ENCODE data around the gene EFCAB6.

EFCAB6 gene

DNA sequence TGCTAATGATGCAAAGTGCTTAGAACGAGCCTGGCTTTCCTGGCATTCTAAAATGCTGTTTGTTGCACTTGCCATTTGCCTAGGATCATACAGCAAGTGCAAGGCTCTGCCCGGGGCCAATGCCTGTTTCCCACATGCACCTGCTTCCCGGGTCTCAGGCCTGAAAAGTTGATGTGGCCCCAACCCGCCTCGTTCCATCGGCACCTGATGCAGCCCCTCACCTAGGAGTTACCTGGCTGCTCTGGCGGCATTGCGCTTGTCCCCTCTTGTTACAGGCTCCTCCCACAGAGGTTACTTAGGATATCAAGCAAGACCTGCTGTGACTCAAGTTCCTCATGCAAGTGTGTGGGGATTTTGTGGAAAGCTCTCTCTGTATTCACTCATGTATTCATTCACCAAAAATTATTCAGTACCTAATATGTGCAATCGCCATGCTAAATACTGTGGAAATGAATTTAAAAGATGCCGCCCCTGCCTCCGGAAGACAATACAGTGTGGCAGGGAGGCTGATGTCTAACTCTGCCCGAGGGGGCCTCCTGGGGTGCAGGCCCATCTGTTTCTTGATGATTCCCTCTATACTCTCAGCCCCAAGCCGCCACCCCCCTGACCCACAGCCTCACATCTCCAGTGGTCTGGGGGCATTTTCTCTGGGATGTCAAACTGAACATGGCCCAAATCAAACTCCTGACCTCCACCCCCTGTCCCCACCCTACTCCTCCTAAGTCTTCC, 184.5 kb downstream of the EFCAB6 start:
- no peaks in the 10 kb centered on the region for H3K36me3 ChIP-seq (ENCODE audit: control insufficient read depth, insufficient read depth, low read length, severe bottlenecking)
- no peaks in the 10 kb centered on the region for H3K9me3 ChIP-seq (ENCODE audit: control insufficient read depth, low read length)
- H3K4me3 ChIP-seq (ENCODE audit: low read length), result no peak overlapping the region
- peaks cover 3% of the 10 kb centered on the region for H3K4me1 ChIP-seq (ENCODE audit: control insufficient read depth, insufficient read depth, low read length)
- no peak for DNase-seq (ENCODE audit: low read depth)
- H3K27me3 ChIP-seq (replicated peaks; ENCODE audit: control insufficient read depth, insufficient read depth, low read length), result no peaks in the 10 kb centered on the region
- no peak overlapping the region for H3K9ac ChIP-seq (ENCODE audit: low read length)

DNA sequence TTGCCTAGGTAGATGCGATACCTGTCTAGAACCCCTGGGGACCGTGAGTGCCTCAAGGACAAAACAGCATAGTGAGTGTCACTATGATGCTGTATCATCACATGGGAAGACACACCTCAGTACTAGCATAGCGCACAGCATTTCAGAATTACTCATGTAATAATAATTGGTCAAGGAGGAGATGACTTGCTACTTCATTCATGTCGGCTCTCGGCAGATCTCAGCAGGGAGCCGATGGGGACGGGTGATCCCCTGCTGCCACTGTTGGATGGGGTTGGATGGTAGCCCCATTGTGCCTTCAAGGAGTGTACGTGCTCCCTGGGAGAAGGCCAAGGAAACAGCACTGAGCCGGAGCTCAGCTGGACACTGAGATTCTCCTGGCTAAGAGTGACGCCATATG, 186.9 kb downstream of the EFCAB6 start:
- H3K4me3 ChIP-seq (ENCODE audit: low read length), result no peak overlapping the region
- no peak for DNase-seq (ENCODE audit: low read depth)
- peaks cover 6% of the 10 kb centered on the region for H3K9me3 ChIP-seq (ENCODE audit: control insufficient read depth, low read length)
- H3K36me3 ChIP-seq (ENCODE audit: control insufficient read depth, insufficient read depth, low read length, severe bottlenecking), result no peaks in the 10 kb centered on the region
- no peak overlapping the region for H3K9ac ChIP-seq (ENCODE audit: low read length)
- H3K27me3 ChIP-seq (replicated peaks; ENCODE audit: control insufficient read depth, insufficient read depth, low read length), result no peaks in the 10 kb centered on the region
- peaks cover 3% of the 10 kb centered on the region for H3K4me1 ChIP-seq (ENCODE audit: control insufficient read depth, insufficient read depth, low read length)

DNA sequence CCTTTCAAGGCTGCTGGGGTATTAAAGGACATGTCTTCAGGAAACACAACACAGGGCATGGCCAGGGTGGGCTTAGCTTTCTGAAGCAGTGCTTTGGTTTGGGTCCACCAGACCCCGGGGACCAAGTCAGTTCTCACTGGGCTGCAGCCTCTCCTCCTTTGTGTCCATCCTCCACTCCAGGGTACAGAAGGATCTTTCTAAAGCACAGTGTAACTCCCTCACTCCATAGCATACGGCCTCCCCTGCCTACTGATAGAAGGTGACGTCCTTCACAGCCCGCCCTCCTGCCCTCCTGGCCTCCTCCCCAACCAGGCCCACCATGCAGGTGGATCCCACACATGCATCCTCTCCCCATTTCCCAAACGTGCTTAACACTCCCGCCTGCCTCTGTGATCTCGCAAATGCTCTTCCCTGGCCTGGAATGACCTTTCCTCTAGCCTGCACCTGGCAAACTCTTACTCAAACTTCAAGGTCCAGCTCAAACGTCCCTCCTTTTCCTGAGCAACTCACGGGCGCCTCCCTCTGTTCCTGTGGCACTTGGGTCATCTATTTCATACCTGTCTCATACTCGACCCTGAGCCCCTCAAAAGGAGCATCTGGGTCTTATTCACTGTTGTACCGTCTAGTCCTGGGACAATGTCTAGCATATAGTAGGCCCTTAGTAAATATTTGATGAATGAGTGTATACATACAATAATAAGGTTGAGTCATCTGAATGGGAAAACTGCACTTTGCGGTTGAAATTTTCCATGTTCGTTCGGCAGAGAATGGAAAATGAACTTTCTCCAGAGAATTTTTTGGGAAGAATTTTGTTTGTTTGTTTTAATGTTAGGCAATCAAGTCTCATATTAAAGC, 187.7 kb downstream of the EFCAB6 start:
- Histone ChIP-seq H3K4me3 (ENCODE audit: low read length) (no peak overlapping the region), H3K27me3 (replicated peaks; ENCODE audit: control insufficient read depth, insufficient read depth, low read length) (no peaks in the 10 kb centered on the region), H3K36me3 (ENCODE audit: control insufficient read depth, insufficient read depth, low read length, severe bottlenecking) (no peaks in the 10 kb centered on the region), H3K9ac (ENCODE audit: low read length) (no peak overlapping the region), H3K4me1 (ENCODE audit: control insufficient read depth, insufficient read depth, low read length) (peaks cover 3% of the 10 kb centered on the region), H3K9me3 (ENCODE audit: control insufficient read depth, low read length) (peaks cover 15% of the 10 kb centered on the region)
- no peak for DNase-seq (ENCODE audit: low read depth)

DNA sequence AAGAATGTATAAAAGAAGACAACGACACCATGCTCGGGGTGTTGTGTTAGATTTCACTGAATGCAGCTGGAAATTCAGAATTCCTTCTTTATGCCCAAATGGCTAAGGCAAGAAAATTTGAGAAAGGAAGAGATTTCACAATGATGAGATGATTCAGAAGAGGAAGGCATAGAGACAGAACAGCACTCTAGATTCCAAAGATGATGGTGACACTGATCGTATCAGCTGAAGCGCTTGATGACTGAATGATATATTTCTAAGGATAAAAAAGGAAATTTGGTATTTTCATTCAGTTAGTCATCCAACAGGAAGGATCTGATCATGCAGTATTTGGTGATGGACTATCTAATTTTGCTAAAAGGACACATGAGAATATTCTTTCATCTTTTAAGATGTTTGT, 189.2 kb downstream of the EFCAB6 start:
- Histone ChIP-seq H3K27me3 (replicated peaks; ENCODE audit: control insufficient read depth, insufficient read depth, low read length) (no peaks in the 10 kb centered on the region), H3K9me3 (ENCODE audit: control insufficient read depth, low read length) (peaks cover 15% of the 10 kb centered on the region), H3K4me3 (ENCODE audit: low read length) (no peak overlapping the region), H3K4me1 (ENCODE audit: control insufficient read depth, insufficient read depth, low read length) (peaks cover 3% of the 10 kb centered on the region), H3K36me3 (ENCODE audit: control insufficient read depth, insufficient read depth, low read length, severe bottlenecking) (no peaks in the 10 kb centered on the region), H3K9ac (ENCODE audit: low read length) (no peak overlapping the region)
- DNase-seq (ENCODE audit: low read depth), result no peak

DNA sequence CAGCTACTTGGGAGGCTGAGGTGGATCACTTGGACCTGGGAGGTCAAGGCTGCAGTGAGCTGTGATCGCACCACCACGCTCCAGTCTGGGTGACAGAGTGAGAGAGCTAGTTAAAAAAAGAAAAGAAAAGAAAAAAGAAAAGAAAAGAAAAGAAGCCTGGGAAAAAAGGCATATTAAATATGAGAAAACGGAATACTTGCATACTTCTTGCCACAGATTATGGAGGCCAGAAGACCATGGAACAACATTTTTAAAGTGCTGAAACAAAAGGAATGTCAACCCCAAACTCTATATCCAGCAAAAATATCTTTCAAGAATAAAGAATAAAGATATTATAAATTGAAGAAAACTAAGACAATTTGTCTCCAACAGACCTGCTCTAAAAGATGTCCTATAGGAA, 191.9 kb downstream of the EFCAB6 start:
- no peaks in the 10 kb centered on the region for H3K36me3 ChIP-seq (ENCODE audit: control insufficient read depth, insufficient read depth, low read length, severe bottlenecking)
- H3K9ac ChIP-seq (ENCODE audit: low read length), result no peak overlapping the region
- H3K27me3 ChIP-seq (replicated peaks; ENCODE audit: control insufficient read depth, insufficient read depth, low read length), result no peaks in the 10 kb centered on the region
- no peak for DNase-seq (ENCODE audit: low read depth)
- H3K4me3 ChIP-seq (ENCODE audit: low read length), result no peak overlapping the region
- H3K9me3 ChIP-seq (ENCODE audit: control insufficient read depth, low read length), result peaks cover 15% of the 10 kb centered on the region
- peaks cover 3% of the 10 kb centered on the region for H3K4me1 ChIP-seq (ENCODE audit: control insufficient read depth, insufficient read depth, low read length)

DNA sequence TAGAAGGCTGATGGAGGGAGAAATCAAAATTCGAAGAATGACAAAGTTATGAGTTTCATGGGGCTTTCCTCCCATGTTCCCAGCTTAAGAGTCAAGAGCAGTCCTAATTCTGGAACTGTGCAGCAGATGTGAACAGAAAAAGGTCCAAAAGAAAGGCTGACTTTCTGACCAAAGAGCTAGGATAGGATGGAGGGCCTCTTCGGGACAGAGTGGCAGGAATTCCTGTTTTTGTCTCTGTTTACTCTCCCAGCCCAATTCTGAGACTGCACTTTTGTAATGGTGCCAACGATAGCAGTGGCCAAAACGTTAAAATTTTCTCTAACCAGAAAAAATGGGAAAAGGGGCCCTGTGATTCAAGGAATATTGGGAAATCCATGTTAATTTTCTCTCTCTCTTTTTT, 193.6 kb downstream of the EFCAB6 start:
- H3K4me1 ChIP-seq (ENCODE audit: control insufficient read depth, insufficient read depth, low read length), result peaks cover 3% of the 10 kb centered on the region
- no peaks in the 10 kb centered on the region for H3K27me3 ChIP-seq (replicated peaks; ENCODE audit: control insufficient read depth, insufficient read depth, low read length)
- H3K9me3 ChIP-seq (ENCODE audit: control insufficient read depth, low read length), result peaks cover 15% of the 10 kb centered on the region
- H3K9ac ChIP-seq (ENCODE audit: low read length), result no peak overlapping the region
- no peak for DNase-seq (ENCODE audit: low read depth)
- no peaks in the 10 kb centered on the region for H3K36me3 ChIP-seq (ENCODE audit: control insufficient read depth, insufficient read depth, low read length, severe bottlenecking)
- no peak overlapping the region for H3K4me3 ChIP-seq (ENCODE audit: low read length)

DNA sequence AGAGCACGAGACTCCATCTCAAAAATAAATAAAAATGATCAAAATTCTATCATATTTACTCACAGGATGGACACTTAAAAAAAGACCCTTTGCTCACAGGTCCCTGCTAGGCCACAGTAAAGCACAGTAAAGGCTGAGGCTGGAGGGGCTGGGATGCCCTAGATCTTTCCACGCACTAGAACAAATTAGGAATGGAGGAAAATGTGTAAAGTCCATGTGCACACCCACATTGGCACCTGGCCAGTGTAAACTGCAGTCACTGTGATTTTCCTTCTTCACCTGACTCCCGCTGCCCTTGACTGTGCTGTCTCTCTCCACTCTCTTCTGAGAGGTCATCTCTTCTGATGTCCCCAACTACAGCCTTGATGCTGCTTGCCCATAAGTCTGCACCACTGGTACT, 195.5 kb downstream of the EFCAB6 start:
- Histone ChIP-seq H3K36me3 (ENCODE audit: control insufficient read depth, insufficient read depth, low read length, severe bottlenecking) (no peaks in the 10 kb centered on the region), H3K9me3 (ENCODE audit: control insufficient read depth, low read length) (peaks cover 15% of the 10 kb centered on the region), H3K4me3 (ENCODE audit: low read length) (no peak overlapping the region), H3K27me3 (replicated peaks; ENCODE audit: control insufficient read depth, insufficient read depth, low read length) (no peaks in the 10 kb centered on the region), H3K9ac (ENCODE audit: low read length) (no peak overlapping the region), H3K4me1 (ENCODE audit: control insufficient read depth, insufficient read depth, low read length) (no peaks in the 10 kb centered on the region)
- DNase-seq (ENCODE audit: low read depth), result no peak

DNA sequence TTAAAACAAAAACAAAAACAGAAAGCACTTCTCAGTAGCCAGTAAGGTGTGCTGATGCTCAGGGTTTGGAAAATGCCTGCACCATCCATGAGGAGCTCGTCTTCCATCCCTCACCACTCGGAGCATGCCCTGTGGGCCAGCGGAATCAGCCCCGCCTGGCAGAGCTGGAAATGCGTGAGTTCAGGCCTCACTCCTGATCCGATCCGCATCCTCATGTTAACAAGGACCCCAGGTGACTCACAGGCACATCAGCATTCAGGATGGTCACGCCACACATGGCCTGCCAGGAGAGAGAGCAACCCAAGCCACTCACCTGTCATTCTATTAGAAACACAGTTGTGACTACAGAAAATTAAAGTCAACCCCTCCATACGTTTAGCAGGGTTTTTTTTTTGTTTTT, 211.8 kb downstream of the EFCAB6 start:
- H3K27me3 ChIP-seq (replicated peaks; ENCODE audit: control insufficient read depth, insufficient read depth, low read length), result no peaks in the 10 kb centered on the region
- peaks cover 10% of the 10 kb centered on the region for H3K9me3 ChIP-seq (ENCODE audit: control insufficient read depth, low read length)
- H3K4me1 ChIP-seq (ENCODE audit: control insufficient read depth, insufficient read depth, low read length), result no peaks in the 10 kb centered on the region
- no peak overlapping the region for H3K9ac ChIP-seq (ENCODE audit: low read length)
- no peak for DNase-seq (ENCODE audit: low read depth)
- no peaks in the 10 kb centered on the region for H3K36me3 ChIP-seq (ENCODE audit: control insufficient read depth, insufficient read depth, low read length, severe bottlenecking)
- H3K4me3 ChIP-seq (ENCODE audit: low read length), result no peak overlapping the region

DNA sequence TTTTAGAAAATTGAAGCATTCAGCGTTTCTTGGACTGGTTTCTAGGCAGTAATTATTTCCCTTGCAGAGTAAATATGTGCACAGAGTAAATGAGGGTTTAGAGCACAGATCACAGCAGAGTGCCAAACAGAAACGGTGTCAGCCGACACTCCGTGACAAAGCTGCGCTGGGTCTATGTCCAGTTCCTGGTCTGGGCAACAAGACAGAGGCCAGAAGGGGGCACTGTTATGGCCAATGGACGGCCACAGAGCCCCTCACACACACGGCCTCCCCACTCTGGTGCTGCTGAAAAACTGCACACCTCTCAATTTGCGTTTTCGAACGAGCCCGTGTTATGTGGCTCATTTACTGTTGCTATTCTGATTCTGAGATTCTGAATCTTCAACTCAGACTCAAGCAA, 219.6 kb downstream of the EFCAB6 start:
- Histone ChIP-seq H3K27me3 (replicated peaks; ENCODE audit: control insufficient read depth, insufficient read depth, low read length) (no peaks in the 10 kb centered on the region), H3K9me3 (ENCODE audit: control insufficient read depth, low read length) (peaks cover 22% of the 10 kb centered on the region), H3K4me1 (ENCODE audit: control insufficient read depth, insufficient read depth, low read length) (no peaks in the 10 kb centered on the region), H3K4me3 (ENCODE audit: low read length) (no peak overlapping the region), H3K9ac (ENCODE audit: low read length) (no peak overlapping the region), H3K36me3 (ENCODE audit: control insufficient read depth, insufficient read depth, low read length, severe bottlenecking) (no peaks in the 10 kb centered on the region)
- DNase-seq (ENCODE audit: low read depth), result no peak

DNA sequence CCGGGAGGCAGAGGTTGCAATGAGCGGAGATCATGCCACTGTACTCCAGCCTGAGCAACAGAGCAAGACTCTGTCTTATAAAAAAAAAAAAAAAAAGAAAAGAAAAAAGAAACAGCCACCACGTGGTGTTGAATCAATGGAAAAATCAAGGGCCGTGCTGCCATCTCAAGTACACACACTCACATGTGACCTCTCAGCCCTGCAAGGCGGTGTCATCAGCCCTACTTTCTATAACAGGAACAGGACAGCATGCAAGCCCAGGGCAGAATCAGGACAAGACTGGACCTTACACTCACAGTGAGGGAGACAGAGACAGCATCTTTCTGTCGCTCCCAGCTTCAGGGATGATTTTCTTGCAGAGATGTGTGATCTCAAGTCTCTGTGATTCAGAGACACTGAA, 220.7 kb downstream of the EFCAB6 start:
- Histone ChIP-seq H3K9ac (ENCODE audit: low read length) (no peak overlapping the region), H3K4me1 (ENCODE audit: control insufficient read depth, insufficient read depth, low read length) (no peaks in the 10 kb centered on the region), H3K27me3 (replicated peaks; ENCODE audit: control insufficient read depth, insufficient read depth, low read length) (no peaks in the 10 kb centered on the region), H3K4me3 (ENCODE audit: low read length) (no peak overlapping the region), H3K36me3 (ENCODE audit: control insufficient read depth, insufficient read depth, low read length, severe bottlenecking) (no peaks in the 10 kb centered on the region), H3K9me3 (ENCODE audit: control insufficient read depth, low read length) (peaks cover 22% of the 10 kb centered on the region)
- no peak for DNase-seq (ENCODE audit: low read depth)

DNA sequence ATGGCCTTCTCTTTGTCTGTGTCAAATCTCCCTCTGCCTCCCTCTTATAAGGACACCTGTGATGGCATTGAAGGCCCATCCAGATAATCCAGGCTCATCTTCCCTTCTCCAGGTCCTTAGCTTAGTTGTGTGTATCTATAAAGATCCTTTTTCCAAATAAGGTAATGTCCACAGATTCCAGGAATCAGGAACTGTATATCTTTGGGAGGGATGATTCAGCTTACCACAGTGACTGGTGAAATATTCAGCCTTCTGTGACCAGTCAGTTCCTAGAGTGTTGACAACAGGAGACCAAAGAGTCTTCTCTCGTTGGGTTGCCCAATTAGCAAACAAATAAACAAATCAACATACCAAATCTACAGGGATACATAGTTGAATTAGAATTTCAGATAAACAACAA, 224.5 kb downstream of the EFCAB6 start:
- no peaks in the 10 kb centered on the region for H3K4me1 ChIP-seq (ENCODE audit: control insufficient read depth, insufficient read depth, low read length)
- H3K9me3 ChIP-seq (ENCODE audit: control insufficient read depth, low read length), result peaks cover 15% of the 10 kb centered on the region
- H3K9ac ChIP-seq (ENCODE audit: low read length), result no peak overlapping the region
- H3K27me3 ChIP-seq (replicated peaks; ENCODE audit: control insufficient read depth, insufficient read depth, low read length), result no peaks in the 10 kb centered on the region
- no peak for DNase-seq (ENCODE audit: low read depth)
- H3K36me3 ChIP-seq (ENCODE audit: control insufficient read depth, insufficient read depth, low read length, severe bottlenecking), result no peaks in the 10 kb centered on the region
- H3K4me3 ChIP-seq (ENCODE audit: low read length), result no peak overlapping the region

Data from adipocyte (in vitro differentiated cells).